Measurements from ENCODE around the gene GNAS.
"Not testable (repeated sequence)": the region's sequence is repeated elsewhere in the genome, so short reads cannot be mapped to it uniquely, and the experiment has no call there.

The GNAS gene

GRCh38 chr20:58852543-58853271 lies at the start of gene GNAS:
TSS of gene GNAS (plus strand) at chr20:58852716.
- peak; percentile 82 for DNase-seq

GRCh38 chr20:58803533-58803932 lies 49.0 kb upstream of the GNAS start:
- no peak for DNase-seq

GRCh38 chr20:58807801-58808200 lies 44.7 kb upstream of the GNAS start:
- DNase-seq, result no peak

- no peak for DNase-seq
These were observed 44.1 kb upstream of the GNAS start for GRCh38 chr20:58808271-58809046.

GRCh38 chr20:58810116-58810878 lies 42.2 kb upstream of the GNAS start:
- no peak for DNase-seq

GRCh38 chr20:58810879-58811250 lies 41.7 kb upstream of the GNAS start:
- no peak for DNase-seq

GRCh38 chr20:58811334-58811733 lies 41.2 kb upstream of the GNAS start:
- no peak for DNase-seq

GRCh38 chr20:58813369-58813768 lies 39.1 kb upstream of the GNAS start:
- no peak for DNase-seq

GRCh38 chr20:58815448-58815847 lies 37.1 kb upstream of the GNAS start:
- DNase-seq, result no peak

- no peak for DNase-seq
These were observed 36.5 kb upstream of the GNAS start for GRCh38 chr20:58816051-58816450.

- DNase-seq, result no peak
These were observed 35.4 kb upstream of the GNAS start for GRCh38 chr20:58816957-58817651.

GRCh38 chr20:58817748-58818147 lies 34.8 kb upstream of the GNAS start:
- no peak for DNase-seq

- no peak for DNase-seq
These were observed 33.8 kb upstream of the GNAS start for GRCh38 chr20:58818586-58819285.

GRCh38 chr20:58819921-58820320 lies 32.6 kb upstream of the GNAS start:
- no peak for DNase-seq

GRCh38 chr20:58820515-58820914 lies 32.0 kb upstream of the GNAS start:
- not testable (repeated sequence) for DNase-seq

- DNase-seq, result peak; percentile 72
These were observed 30.4 kb upstream of the GNAS start for GRCh38 chr20:58822149-58822548.

- DNase-seq, result peak; percentile 61
These were observed 29.5 kb upstream of the GNAS start for GRCh38 chr20:58822748-58823730.

GRCh38 chr20:58824843-58825242 lies 27.7 kb upstream of the GNAS start:
- no peak for DNase-seq

- no peak for DNase-seq
These were observed 27.1 kb upstream of the GNAS start for GRCh38 chr20:58825450-58825849.

GRCh38 chr20:58826271-58826670 lies 26.2 kb upstream of the GNAS start:
- DNase-seq, result no peak

- DNase-seq, result no peak
These were observed 24.4 kb upstream of the GNAS start for GRCh38 chr20:58828136-58828535.

Data from right hindlimb (tissue), 1 donor.